ENCODE measurements around the gene SCYL1.

DNA sequence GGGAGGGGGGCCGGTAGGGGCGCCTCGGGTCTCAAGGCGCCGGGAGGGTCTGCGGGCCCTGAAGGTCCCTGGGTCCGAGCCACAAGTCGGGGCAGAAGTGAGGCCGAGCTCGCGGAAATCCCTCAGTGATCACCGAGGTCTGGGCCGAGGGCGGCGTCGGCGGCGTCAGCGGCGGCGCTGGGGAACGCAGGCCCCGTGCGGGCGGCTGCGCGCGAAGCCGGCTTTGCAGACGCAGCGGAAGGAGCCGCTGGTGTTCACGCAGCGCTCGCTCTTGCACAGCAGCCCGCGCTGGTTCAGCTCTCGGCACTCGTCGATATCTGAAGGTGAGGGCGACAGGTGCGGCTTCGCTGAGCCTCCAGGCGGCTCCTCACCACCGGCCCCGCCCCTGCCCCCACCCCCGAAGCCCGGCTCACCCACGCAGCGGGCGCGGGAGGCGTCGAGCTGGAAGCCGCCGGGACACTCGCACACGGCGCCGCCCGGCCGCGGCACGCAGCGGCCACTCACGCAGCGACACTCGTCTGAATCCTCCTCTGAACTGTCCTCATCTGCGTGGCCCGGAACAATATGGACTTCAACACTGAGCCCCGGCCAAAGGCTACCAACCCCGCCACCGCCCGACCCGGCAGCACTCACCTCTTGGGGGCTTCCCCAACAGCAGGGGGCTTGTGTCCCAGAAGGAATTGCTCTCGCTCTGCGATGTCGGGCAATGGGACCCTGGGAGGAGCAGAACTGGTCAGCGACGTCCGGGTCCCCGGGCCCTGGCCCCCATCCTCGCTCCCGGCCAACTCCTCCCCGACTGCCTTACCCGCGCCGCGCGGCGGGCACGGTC, 14.2 kb downstream of the SCYL1 start:
- TF ChIP-seq POLR2A (IDR thresholded peaks at IDR 0.05; ENCODE audit: low read depth), result no peak
- TF ChIP-seq, protein P1, sequence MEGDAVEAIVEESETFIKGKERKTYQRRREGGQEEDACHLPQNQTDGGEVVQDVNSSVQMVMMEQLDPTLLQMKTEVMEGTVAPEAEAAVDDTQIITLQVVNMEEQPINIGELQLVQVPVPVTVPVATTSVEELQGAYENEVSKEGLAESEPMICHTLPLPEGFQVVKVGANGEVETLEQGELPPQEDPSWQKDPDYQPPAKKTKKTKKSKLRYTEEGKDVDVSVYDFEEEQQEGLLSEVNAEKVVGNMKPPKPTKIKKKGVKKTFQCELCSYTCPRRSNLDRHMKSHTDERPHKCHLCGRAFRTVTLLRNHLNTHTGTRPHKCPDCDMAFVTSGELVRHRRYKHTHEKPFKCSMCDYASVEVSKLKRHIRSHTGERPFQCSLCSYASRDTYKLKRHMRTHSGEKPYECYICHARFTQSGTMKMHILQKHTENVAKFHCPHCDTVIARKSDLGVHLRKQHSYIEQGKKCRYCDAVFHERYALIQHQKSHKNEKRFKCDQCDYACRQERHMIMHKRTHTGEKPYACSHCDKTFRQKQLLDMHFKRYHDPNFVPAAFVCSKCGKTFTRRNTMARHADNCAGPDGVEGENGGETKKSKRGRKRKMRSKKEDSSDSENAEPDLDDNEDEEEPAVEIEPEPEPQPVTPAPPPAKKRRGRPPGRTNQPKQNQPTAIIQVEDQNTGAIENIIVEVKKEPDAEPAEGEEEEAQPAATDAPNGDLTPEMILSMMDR (IDR thresholded peaks at IDR 0.05), result no peak

Measured in esophagus muscularis mucosa (tissue), 3 donors.